Liver (tissue), 9 donors: ENCODE data around the gene TNS1. TPM values are rescaled to one million over a fixed set of nuclear protein-coding genes. Genes with fewer than 3 reads are reported as not detected.
A peak's percentile ranks its signal among the peaks of the same experiment; 100 is the strongest.

Source experiments
- DNase-seq: peaks from one replicate; pipeline ENCODE4 v3.0.0-alpha.2; 2017; ENCODE audit warnings: low spot score
- H3K27ac ChIP-seq, 2 donors: one replicate each; pipeline ENCODE4 v1.7.0; 2013; ENCODE audit warnings: inconsistent platforms in 2 of 2, low read length in 2 of 2, control low read depth in 1 of 2, low read depth in 1 of 2, mild to moderate bottlenecking in 1 of 2
- H3K27me3 ChIP-seq, 4 donors: one replicate each; pipeline versions ENCODE4 v1.6.1 to v1.7.0; 2013; ENCODE audit warnings: low read length in 3 of 4, inconsistent platforms in 1 of 4, mild to moderate bottlenecking in 1 of 4, moderate library complexity in 1 of 4; ENCODE audit not compliant: control insufficient read depth in 4 of 4, insufficient read depth in 4 of 4
- H3K36me3 ChIP-seq, 4 donors: one replicate each; pipeline versions ENCODE4 v1.6.1 to v1.7.0; 2013; ENCODE audit warnings: low read length in 3 of 4, mild to moderate bottlenecking in 3 of 4, low read depth in 1 of 4, moderate library complexity in 1 of 4; ENCODE audit not compliant: control insufficient read depth in 4 of 4, insufficient read depth in 3 of 4
- H3K4me1 ChIP-seq, 4 donors: one replicate each; pipeline versions ENCODE4 v1.6.1 to v1.7.0; 2013; ENCODE audit warnings: low read length in 3 of 4, mild to moderate bottlenecking in 3 of 4, moderate library complexity in 1 of 4; ENCODE audit not compliant: control insufficient read depth in 4 of 4, insufficient read depth in 4 of 4
- H3K4me3 ChIP-seq, 3 donors: one replicate each; pipeline versions ENCODE4 v1.6.1 to v1.7.0; 2013; ENCODE audit warnings: low read length in 3 of 3, control low read depth in 1 of 3, low read depth in 1 of 3, mild to moderate bottlenecking in 1 of 3
- H3K9ac ChIP-seq, 2 donors: one replicate each; pipeline ENCODE4 v1.7.0; 2013; ENCODE audit warnings: low read length in 2 of 2, mild to moderate bottlenecking in 2 of 2, moderate library complexity in 2 of 2, control low read depth in 1 of 2, low read depth in 1 of 2
- H3K9me3 ChIP-seq, 4 donors: one replicate each; pipeline versions ENCODE4 v1.6.1 to v1.7.0; 2013; ENCODE audit warnings: low read length in 3 of 4; ENCODE audit not compliant: control insufficient read depth in 4 of 4
- EGR1 ChIP-seq, 2 donors: IDR thresholded peaks; 2 replicates each; pipeline ENCODE4 v1.6.1; 2016 to 2018; ENCODE audit warnings: antibody characterized with exemption in 2 of 2, low read depth in 2 of 2
- FOXA1 ChIP-seq: IDR thresholded peaks from 2 replicates; pipeline ENCODE4 v1.6.1; 2016; ENCODE audit warnings: antibody characterized with exemption
- FOXA2 ChIP-seq: IDR thresholded peaks from 2 replicates; pipeline ENCODE4 v1.6.1; 2016; ENCODE audit warnings: antibody characterized with exemption
- GABPA ChIP-seq, 2 donors: IDR thresholded peaks in 1 of 2; conservative IDR thresholded peaks in 1 of 2; 2 replicates each; pipeline ENCODE4 v1.6.1; 2016; ENCODE audit warnings: antibody characterized with exemption in 2 of 2, mild to moderate bottlenecking in 1 of 2, moderate library complexity in 1 of 2
- HNF4A ChIP-seq, 2 donors: conservative IDR thresholded peaks; 2 replicates each; pipeline ENCODE4 v1.6.1; 2016; ENCODE audit warnings: antibody characterized with exemption in 2 of 2, mild to moderate bottlenecking in 2 of 2
- HNF4G ChIP-seq: IDR thresholded peaks from 2 replicates; pipeline ENCODE4 v1.6.1; 2016; ENCODE audit warnings: antibody characterized with exemption
- JUND ChIP-seq, 2 donors: IDR thresholded peaks; 2 replicates each; pipeline ENCODE4 v1.6.1; 2016; ENCODE audit warnings: antibody characterized with exemption in 2 of 2
- NR2F2 ChIP-seq: IDR thresholded peaks from 2 replicates; pipeline ENCODE4 v1.6.1; 2016; ENCODE audit warnings: antibody characterized with exemption
- RAD21 ChIP-seq, 2 donors: IDR thresholded peaks; 2 replicates each; pipeline ENCODE4 v1.6.1; 2016; ENCODE audit warnings: antibody characterized with exemption in 2 of 2, mild to moderate bottlenecking in 2 of 2
- REST ChIP-seq: IDR thresholded peaks from 2 replicates; pipeline ENCODE4 v1.6.1; 2016; ENCODE audit warnings: antibody characterized with exemption, mild to moderate bottlenecking
- RXRA ChIP-seq, 2 donors: IDR thresholded peaks; 2 replicates each; pipeline ENCODE4 v1.6.1; 2017 to 2018; ENCODE audit warnings: antibody characterized with exemption in 2 of 2, mild to moderate bottlenecking in 1 of 2
- SP1 ChIP-seq: IDR thresholded peaks from 2 replicates; pipeline ENCODE4 v1.6.1; 2018; ENCODE audit warnings: antibody characterized with exemption, mild to moderate bottlenecking
- TAF1 ChIP-seq: conservative IDR thresholded peaks from 2 replicates; pipeline ENCODE4 v1.6.1; 2016; ENCODE audit warnings: antibody characterized with exemption, mild to moderate bottlenecking
- YY1 ChIP-seq: IDR thresholded peaks from 2 replicates; pipeline ENCODE4 v1.6.1; 2016; ENCODE audit warnings: antibody characterized with exemption, mild to moderate bottlenecking
- WGBS: extraction: QIAGEN DNeasy Blood & Tissue Kit; methylation state at CpG from one replicate; pipeline ENCODE4 v1.1.7; 2013; 5-methylcytosine and 5-hydroxymethylcytosine counted together
- polyA plus RNA-seq, 2 donors: library from polyadenylated mRNA; stranded (reverse) in 1 of 2; unstranded in 1 of 2; fragments of 200-250 nt in 1 of 2; fragments of >200 nt in 1 of 2; fragmentation: Nextera tagmentation in 1 of 2; extraction: Ambion mirVana in 1 of 2; gene quantifications; one replicate each; pipeline versions ENCODE4 v1.2.1 to v1.2.3, GENCODE V29; 2013 to 2015
- total RNA-seq, 2 donors: library from RNA; depleted of rRNA; stranded (reverse); fragments of >200 nt; gene quantifications; one replicate each; pipeline ENCODE4 v1.2.3, GENCODE V29; 2014
- TF ChIP-seq, protein P1 (sequence below): IDR thresholded peaks from 2 replicates; pipeline ENCODE4 v1.6.1; 2016; ENCODE audit warnings: antibody characterized with exemption
- TF ChIP-seq, protein P2 (sequence below): IDR thresholded peaks from 2 replicates; pipeline ENCODE4 v1.6.1; 2016; ENCODE audit warnings: antibody characterized with exemption
- TF ChIP-seq, protein P3 (sequence below): IDR thresholded peaks from 2 replicates; pipeline ENCODE4 v1.6.1; 2016; ENCODE audit warnings: antibody characterized with exemption
- donor health status: healthy.
- donor health status: healthy.
- donor health status: healthy.
- donor health status: healthy.
- donor health status: healthy.

TNS1 gene
- total and polyA plus RNA-seq, 4 donors, result 16.3 to 128 (median 57.3) TPM

DNA sequence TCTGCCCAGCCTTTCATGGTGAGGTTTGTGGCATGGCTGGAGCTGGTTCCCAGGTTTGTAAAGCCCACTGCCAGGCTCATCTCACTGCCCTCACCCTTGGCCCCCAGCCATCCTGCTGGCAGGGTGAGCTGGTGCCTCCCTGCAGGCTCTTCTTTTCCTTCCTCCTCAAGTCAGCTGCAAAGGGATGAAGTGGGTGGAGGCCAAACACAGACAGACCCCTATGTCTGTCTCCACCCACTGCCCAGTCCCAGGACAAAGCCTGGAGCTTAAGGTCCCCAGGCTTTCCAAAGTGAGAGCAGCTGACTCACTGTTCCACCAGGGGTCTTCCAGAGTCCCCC lies 92.0 kb downstream of the TNS1 start:
- DNase-seq, result no peak
- Histone ChIP-seq H3K36me3 (no peaks in the 10 kb centered on the region), H3K27ac (peak overlapping the region; percentile 68 to 99), H3K9ac (no peak overlapping the region), H3K4me3 (no peak overlapping the region), H3K9me3 (no peaks in the 10 kb centered on the region), H3K4me1 (peaks cover 41 to 91% (median 80%) of the 10 kb centered on the region in 4 donors), H3K27me3 (no peaks in the 10 kb centered on the region)
- no peak for TF ChIP-seq EGR1 (IDR thresholded peaks at IDR 0.05; ENCODE audit: low read depth in 2 of 2)
- no peak for TF ChIP-seq GABPA (IDR thresholded peaks at IDR 0.05 in 1 of 2, conservative IDR thresholded peaks at IDR 0.05 in 1 of 2)
- TF ChIP-seq TAF1, result no peak
- TF ChIP-seq SP1, result no peak
- no peak for TF ChIP-seq JUND (IDR thresholded peaks at IDR 0.05)
- no peak for TF ChIP-seq REST
- TF ChIP-seq HNF4A (conservative IDR thresholded peaks at IDR 0.05), result no peak
- no peak for TF ChIP-seq RXRA (IDR thresholded peaks at IDR 0.05)
- TF ChIP-seq, protein P1, sequence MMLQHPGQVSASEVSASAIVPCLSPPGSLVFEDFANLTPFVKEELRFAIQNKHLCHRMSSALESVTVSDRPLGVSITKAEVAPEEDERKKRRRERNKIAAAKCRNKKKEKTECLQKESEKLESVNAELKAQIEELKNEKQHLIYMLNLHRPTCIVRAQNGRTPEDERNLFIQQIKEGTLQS, result no peak
- TF ChIP-seq FOXA2, result no peak
- TF ChIP-seq HNF4G, result no peak

- Histone ChIP-seq H3K4me3 (no peak overlapping the region), H3K9me3 (no peaks in the 10 kb centered on the region), H3K4me1 (peaks cover 39 to 91% (median 82%) of the 10 kb centered on the region in 4 donors), H3K27ac (peak overlapping the region; percentile 68 to 99), H3K36me3 (no peaks in the 10 kb centered on the region), H3K27me3 (no peaks in the 10 kb centered on the region), H3K9ac (peak overlapping the region in 1 of 2 donors; percentile 42)
- DNase-seq, result no peak
- WGBS, result 72% methylated on average over 10 of the region's 10 CpGs
- TF ChIP-seq EGR1 (IDR thresholded peaks at IDR 0.05; ENCODE audit: low read depth in 2 of 2) (no peak), FOXA2 (no peak), FOXA1 (no peak)
Observed at GRCh38 chr2:217909156-217909820, 93.5 kb downstream of the TNS1 start.

DNA sequence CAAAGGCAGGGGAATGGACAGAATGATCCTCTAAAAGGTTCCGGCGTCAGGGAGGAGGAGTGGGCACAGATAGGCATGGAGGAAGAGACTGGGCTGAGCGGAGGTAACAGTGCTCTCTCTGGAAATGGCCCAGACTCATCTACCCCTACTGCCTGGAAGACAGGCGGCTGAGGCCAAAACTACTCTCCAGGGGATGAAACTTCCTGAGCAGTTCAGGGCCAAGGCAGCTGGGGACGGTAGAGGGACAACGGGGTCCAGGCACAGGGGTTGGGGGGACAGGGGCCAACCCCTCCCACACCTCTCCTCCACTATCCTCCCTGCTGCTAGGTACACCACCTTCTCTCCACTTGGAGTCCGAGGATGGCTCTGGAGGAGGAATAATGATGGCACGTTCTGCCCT lies 94.3 kb downstream of the TNS1 start:
- no peak for TF ChIP-seq RAD21 (IDR thresholded peaks at IDR 0.05)
- no peak for TF ChIP-seq NR2F2
- TF ChIP-seq HNF4A (conservative IDR thresholded peaks at IDR 0.05), result no peak
- TF ChIP-seq FOXA1, result no peak
- no peak for TF ChIP-seq JUND (IDR thresholded peaks at IDR 0.05)
- no peak for TF ChIP-seq SP1
- TF ChIP-seq, protein P1, result no peak
- no peak for TF ChIP-seq REST
- TF ChIP-seq EGR1 (IDR thresholded peaks at IDR 0.05; ENCODE audit: low read depth in 2 of 2), result no peak
- TF ChIP-seq FOXA2, result no peak
- TF ChIP-seq RXRA (IDR thresholded peaks at IDR 0.05), result no peak
- TF ChIP-seq GABPA (IDR thresholded peaks at IDR 0.05 in 1 of 2, conservative IDR thresholded peaks at IDR 0.05 in 1 of 2), result no peak
- TF ChIP-seq HNF4G, result no peak
- no peak for TF ChIP-seq YY1
- TF ChIP-seq, protein P2, sequence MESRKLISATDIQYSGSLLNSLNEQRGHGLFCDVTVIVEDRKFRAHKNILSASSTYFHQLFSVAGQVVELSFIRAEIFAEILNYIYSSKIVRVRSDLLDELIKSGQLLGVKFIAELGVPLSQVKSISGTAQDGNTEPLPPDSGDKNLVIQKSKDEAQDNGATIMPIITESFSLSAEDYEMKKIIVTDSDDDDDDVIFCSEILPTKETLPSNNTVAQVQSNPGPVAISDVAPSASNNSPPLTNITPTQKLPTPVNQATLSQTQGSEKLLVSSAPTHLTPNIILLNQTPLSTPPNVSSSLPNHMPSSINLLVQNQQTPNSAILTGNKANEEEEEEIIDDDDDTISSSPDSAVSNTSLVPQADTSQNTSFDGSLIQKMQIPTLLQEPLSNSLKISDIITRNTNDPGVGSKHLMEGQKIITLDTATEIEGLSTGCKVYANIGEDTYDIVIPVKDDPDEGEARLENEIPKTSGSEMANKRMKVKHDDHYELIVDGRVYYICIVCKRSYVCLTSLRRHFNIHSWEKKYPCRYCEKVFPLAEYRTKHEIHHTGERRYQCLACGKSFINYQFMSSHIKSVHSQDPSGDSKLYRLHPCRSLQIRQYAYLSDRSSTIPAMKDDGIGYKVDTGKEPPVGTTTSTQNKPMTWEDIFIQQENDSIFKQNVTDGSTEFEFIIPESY, result no peak
- TF ChIP-seq, protein P3, sequence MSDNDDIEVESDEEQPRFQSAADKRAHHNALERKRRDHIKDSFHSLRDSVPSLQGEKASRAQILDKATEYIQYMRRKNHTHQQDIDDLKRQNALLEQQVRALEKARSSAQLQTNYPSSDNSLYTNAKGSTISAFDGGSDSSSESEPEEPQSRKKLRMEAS, result no peak
- H3K27me3 ChIP-seq, result no peaks in the 10 kb centered on the region
- H3K36me3 ChIP-seq, result no peaks in the 10 kb centered on the region
- 84% methylated on average over 8 of the region's 8 CpGs for WGBS
- peak overlapping the region; percentile 95 to 97 for H3K27ac ChIP-seq
- peaks cover 40 to 91% (median 80%) of the 10 kb centered on the region in 4 donors for H3K4me1 ChIP-seq
- no peak for DNase-seq
- H3K9ac ChIP-seq, result no peak overlapping the region
- no peak overlapping the region for H3K4me3 ChIP-seq
- H3K9me3 ChIP-seq, result no peaks in the 10 kb centered on the region
